Calu3 (cell line): ENCODE results near the gene FMN2. TPM values are rescaled to one million over a fixed set of nuclear protein-coding genes. Genes with fewer than 3 reads are reported as not detected.

Experiments
- BruUV-seq: library from RNA; stranded (reverse); fragments of 400-500 nt; replicated peaks from 2 replicates; lab custom pipeline; 2021; lab: Mats Ljungman, UMichigan
- CTCF ChIA-PET: fragments of 300-600 bp; sonication (Branson Sonifier 250); formaldehyde crosslinking; loops from one replicate; lab custom pipeline; 2022; ENCODE audit warnings: antibody characterized with exemption; lab: Charles Lee
- DNase-seq: peaks from one replicate; pipeline ENCODE4 v3.0.0; 2022
- H3K27ac Mint-ChIP-seq: one replicate; pipeline ENCODE4 v1.8.0; 2022; ENCODE audit warnings: mixed read lengths; ENCODE audit not compliant: unreplicated experiment
- H3K27me3 Mint-ChIP-seq: one replicate; pipeline ENCODE4 v1.8.0; 2022; ENCODE audit warnings: mixed read lengths; ENCODE audit not compliant: unreplicated experiment
- H3K36me3 Mint-ChIP-seq: one replicate; pipeline ENCODE4 v1.8.0; 2022; ENCODE audit warnings: mild to moderate bottlenecking, moderate library complexity, mixed read lengths; ENCODE audit not compliant: insufficient read depth, unreplicated experiment
- H3K4me1 Mint-ChIP-seq: one replicate; pipeline ENCODE4 v1.8.0; 2022; ENCODE audit warnings: mild to moderate bottlenecking, low read depth, mixed read lengths; ENCODE audit not compliant: unreplicated experiment
- H3K4me3 Mint-ChIP-seq: one replicate; pipeline ENCODE4 v1.8.0; 2022; ENCODE audit warnings: mild to moderate bottlenecking, low read depth, moderate library complexity, mixed read lengths; ENCODE audit not compliant: unreplicated experiment
- H3K9me3 Mint-ChIP-seq: one replicate; pipeline ENCODE4 v1.8.0; 2022; ENCODE audit warnings: low read depth, mixed read lengths; ENCODE audit not compliant: unreplicated experiment
- intact Hi-C: fragments of 100-400 bp; cut with micrococcal nuclease; formaldehyde crosslinking; loops from one replicate; pipeline ENCODE4 v1.10.0; 2022; ENCODE audit not compliant: unreplicated experiment
- total RNA-seq: library from RNA; stranded (reverse); gene quantifications from 2 replicates; pipeline ENCODE4 v1.2.3, GENCODE V29; 2022
- TF ChIP-seq, protein P1 (sequence below): fragments of 200-600 bp; IDR thresholded peaks from one replicate; pipeline ENCODE4 v1.8.0; 2022; ENCODE audit warnings: antibody characterized with exemption; ENCODE audit not compliant: unreplicated experiment

FMN2 gene
- total RNA-seq, 1 experiment from 2014 or later = 0.12 TPM

DNA sequence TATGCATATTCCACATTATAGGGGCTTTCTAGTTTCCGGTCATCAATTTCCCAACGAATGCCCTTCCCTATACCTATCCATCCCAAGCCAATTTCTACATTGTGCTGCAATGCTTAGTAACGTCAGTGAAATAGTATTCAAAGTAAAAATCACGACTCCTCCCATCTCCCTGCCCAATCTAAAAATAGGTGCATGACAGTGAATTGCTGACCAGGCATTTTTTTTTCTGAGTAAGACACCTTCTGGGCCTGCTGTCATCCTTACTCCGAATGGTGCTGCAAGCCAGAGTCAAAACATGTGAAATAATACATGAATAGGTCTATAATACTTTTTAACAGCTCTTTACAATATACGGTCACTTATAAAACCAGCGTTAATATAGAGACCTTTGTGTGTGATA lies 400.1 kb downstream of the FMN2 start:
- CTCF ChIA-PET = no interaction called here

DNA sequence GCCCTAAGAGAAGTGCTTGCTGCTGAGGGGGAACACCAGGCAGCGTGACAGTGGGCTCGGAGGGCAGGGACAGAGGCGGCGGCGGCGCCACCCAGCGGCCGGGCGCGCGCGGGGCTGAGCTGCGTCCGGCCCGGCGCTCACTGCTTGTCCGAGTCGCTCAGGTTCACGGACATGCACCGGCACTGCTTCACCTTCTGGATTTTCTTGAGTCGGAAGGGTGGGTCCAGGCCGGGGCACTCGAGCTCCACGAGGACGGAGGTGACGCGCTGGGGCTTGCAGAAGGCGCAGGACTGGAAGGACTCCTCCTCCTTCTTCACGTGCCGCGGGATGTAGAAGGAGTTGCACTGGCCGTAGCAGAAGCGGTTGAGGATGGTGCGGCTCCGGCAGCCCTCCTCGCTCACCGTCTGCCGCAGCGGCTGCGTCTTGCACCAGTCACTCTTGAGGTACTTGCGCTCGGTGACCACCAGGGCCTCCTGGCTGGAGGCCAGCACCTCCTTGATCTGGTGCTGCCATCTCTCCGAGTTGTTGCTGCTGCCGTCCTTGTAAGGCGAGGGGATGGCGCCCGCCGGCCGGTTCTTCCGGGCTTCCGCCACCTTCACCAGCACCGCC lies 401.3 kb downstream of the FMN2 start:
- Mint-ChIP-seq H3K4me3 (no peak overlapping the region), H3K9me3 (peaks cover 7% of the 10 kb centered on the region), H3K36me3 (no peaks in the 10 kb centered on the region), H3K27ac (no peak overlapping the region), H3K4me1 (peaks cover 12% of the 10 kb centered on the region), H3K27me3 (no peaks in the 10 kb centered on the region)
- BruUV-seq = no TSS peak
- TF ChIP-seq, protein P1, sequence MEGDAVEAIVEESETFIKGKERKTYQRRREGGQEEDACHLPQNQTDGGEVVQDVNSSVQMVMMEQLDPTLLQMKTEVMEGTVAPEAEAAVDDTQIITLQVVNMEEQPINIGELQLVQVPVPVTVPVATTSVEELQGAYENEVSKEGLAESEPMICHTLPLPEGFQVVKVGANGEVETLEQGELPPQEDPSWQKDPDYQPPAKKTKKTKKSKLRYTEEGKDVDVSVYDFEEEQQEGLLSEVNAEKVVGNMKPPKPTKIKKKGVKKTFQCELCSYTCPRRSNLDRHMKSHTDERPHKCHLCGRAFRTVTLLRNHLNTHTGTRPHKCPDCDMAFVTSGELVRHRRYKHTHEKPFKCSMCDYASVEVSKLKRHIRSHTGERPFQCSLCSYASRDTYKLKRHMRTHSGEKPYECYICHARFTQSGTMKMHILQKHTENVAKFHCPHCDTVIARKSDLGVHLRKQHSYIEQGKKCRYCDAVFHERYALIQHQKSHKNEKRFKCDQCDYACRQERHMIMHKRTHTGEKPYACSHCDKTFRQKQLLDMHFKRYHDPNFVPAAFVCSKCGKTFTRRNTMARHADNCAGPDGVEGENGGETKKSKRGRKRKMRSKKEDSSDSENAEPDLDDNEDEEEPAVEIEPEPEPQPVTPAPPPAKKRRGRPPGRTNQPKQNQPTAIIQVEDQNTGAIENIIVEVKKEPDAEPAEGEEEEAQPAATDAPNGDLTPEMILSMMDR = no peak
- intact Hi-C loops = no loop called here
- CTCF ChIA-PET = no interaction called here
- DNase-seq = no peak

More for the DNA sequence above, 400.1 kb downstream of the FMN2 start:
- H3K27ac Mint-ChIP-seq = no peak overlapping the region
- TF ChIP-seq, protein P1 = no peak
- no peaks in the 10 kb centered on the region for H3K36me3 Mint-ChIP-seq
- peaks cover 12% of the 10 kb centered on the region for H3K4me1 Mint-ChIP-seq
- intact Hi-C loops = no loop called here
- peaks cover 7% of the 10 kb centered on the region for H3K9me3 Mint-ChIP-seq
- no TSS peak for BruUV-seq
- peaks cover 9% of the 10 kb centered on the region for H3K27me3 Mint-ChIP-seq
- no peak overlapping the region for H3K4me3 Mint-ChIP-seq
- DNase-seq = no peak

DNA sequence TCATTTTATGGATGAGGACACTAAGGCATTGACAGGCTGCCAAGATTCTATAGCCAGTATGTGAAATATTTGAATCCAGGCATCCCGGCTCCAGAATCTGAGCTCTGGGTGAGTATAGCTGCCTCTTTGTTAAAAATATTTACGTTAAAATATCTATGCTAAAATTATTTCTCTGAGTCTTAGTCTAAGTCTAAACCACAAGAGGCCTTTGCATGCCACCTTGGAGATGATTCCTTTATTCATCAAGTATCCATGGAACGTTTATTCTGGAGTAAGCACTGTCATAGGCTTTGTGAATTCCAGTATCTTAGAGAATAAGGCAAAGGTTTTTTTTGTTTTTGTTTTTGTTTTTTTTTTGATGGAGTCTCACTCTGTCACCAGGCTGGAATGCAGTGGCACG lies 403.9 kb downstream of the FMN2 start:
- TF ChIP-seq, protein P1 = no peak
- CTCF ChIA-PET = interaction anchor here (0.6 kb wide), 1 partner anchor 446 kb away, joined by 3 read pairs; no protein-coding TSS in a partner anchor
- H3K27ac Mint-ChIP-seq = no peak overlapping the region
- no peak for DNase-seq
- H3K4me1 Mint-ChIP-seq = peaks cover 12% of the 10 kb centered on the region
- BruUV-seq = no TSS peak
- no peaks in the 10 kb centered on the region for H3K36me3 Mint-ChIP-seq
- intact Hi-C loops = no loop called here
- H3K4me3 Mint-ChIP-seq = no peak overlapping the region
- peaks cover 7% of the 10 kb centered on the region for H3K9me3 Mint-ChIP-seq
- H3K27me3 Mint-ChIP-seq = no peaks in the 10 kb centered on the region

DNA sequence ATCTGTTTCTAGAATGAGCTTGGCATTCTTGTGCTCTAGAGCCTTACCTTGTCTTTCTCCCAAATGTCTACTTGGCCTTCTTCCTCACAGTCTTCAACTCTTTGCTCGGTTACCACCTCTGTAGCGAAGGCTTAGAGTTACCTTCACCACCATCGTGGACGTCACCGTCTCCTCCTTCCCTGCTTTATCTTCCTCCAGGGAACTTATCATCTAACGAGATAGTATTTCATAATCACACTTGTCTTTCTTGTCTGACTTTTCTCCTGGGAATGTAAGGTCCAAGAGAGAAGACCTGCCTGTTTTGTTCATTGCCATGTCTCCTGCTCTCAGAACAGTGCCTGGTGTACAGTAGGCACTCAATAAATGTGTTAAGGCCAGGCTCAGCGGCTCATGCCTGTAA lies 404.7 kb downstream of the FMN2 start:
- H3K9me3 Mint-ChIP-seq = peaks cover 7% of the 10 kb centered on the region
- no peak for DNase-seq
- no peak overlapping the region for H3K27ac Mint-ChIP-seq
- H3K36me3 Mint-ChIP-seq = no peaks in the 10 kb centered on the region
- CTCF ChIA-PET = interaction anchor here (0.6 kb wide), 1 partner anchor 445 kb away, joined by 3 read pairs; no protein-coding TSS in a partner anchor
- H3K4me1 Mint-ChIP-seq = peaks cover 9% of the 10 kb centered on the region
- no TSS peak for BruUV-seq
- no peaks in the 10 kb centered on the region for H3K27me3 Mint-ChIP-seq
- TF ChIP-seq, protein P1 = no peak
- intact Hi-C loops = no loop called here
- no peak overlapping the region for H3K4me3 Mint-ChIP-seq
